ENCODE results near the gene UVRAG. TPM values are rescaled to one million over a fixed set of nuclear protein-coding genes. Genes with fewer than 3 reads are reported as not detected.
A peak's percentile ranks its signal among the peaks of the same experiment; 100 is the strongest.

Gene UVRAG
- polyA plus RNA-seq (2013, experiment 1 of 2): 7.3 TPM
- 7.4 TPM for polyA plus RNA-seq (2013, experiment 2 of 2)

- Histone ChIP-seq H3K27me3 (ENCODE audit: control insufficient read depth in 3 of 3, insufficient read depth in 3 of 3, low read depth in 1 of 3, low read length in 3 of 3) (peaks cover 0 to 4% (median 2%) of the 10 kb centered on the region in 3 experiments), H3K4me3 (ENCODE audit: low read length in 2 of 2) (peak within 1 kb of the TSS; percentile 59 to 98), H3K9me3 (replicated peaks in 1 of 2; ENCODE audit: control insufficient read depth in 2 of 2, insufficient read depth in 1 of 2, low read depth in 1 of 2, low read length in 2 of 2) (no peaks in the 10 kb centered on the region), H4K8ac (ENCODE audit: low read depth, low read length) (no peak within 1 kb of the TSS), H2BK15ac (ENCODE audit: low read length) (no peak within 1 kb of the TSS), H3K79me1 (ENCODE audit: low read depth, low read length) (peaks cover 4% of the 10 kb centered on the region), H4K91ac (ENCODE audit: low read depth, low read length, poor library complexity) (no peak within 1 kb of the TSS), H2AFZ (ENCODE audit: low read length) (peak within 1 kb of the TSS; percentile 92), H3K4me2 (ENCODE audit: insufficient read depth, low read length, poor library complexity, severe bottlenecking) (peak within 1 kb of the TSS; percentile 82), H3K4me1 (ENCODE audit: control insufficient read depth in 2 of 2, insufficient read depth in 1 of 2, low read depth in 1 of 2, low read length in 2 of 2) (peaks cover 10 to 11% of the 10 kb centered on the region in 2 donors), H3K14ac (ENCODE audit: low read length) (peak within 1 kb of the TSS; percentile 40), H3K23ac (ENCODE audit: low read depth, low read length, poor library complexity) (peak within 1 kb of the TSS; percentile 97), H3K4ac (ENCODE audit: low read length) (no peak within 1 kb of the TSS), H2BK12ac (ENCODE audit: low read length) (no peak within 1 kb of the TSS), H2AK5ac (ENCODE audit: low read depth, low read length) (peak within 1 kb of the TSS; percentile 71), H2BK5ac (ENCODE audit: low read length) (peak within 1 kb of the TSS; percentile 62), H3K27ac (replicated peaks; ENCODE audit: low read length) (peak within 1 kb of the TSS; percentile 74), H3K18ac (ENCODE audit: low read length) (peak within 1 kb of the TSS; percentile 94), H3K9ac (ENCODE audit: low read depth, low read length, poor library complexity) (peak within 1 kb of the TSS; percentile 82), H3K36me3 (replicated peaks in 1 of 2; ENCODE audit: control insufficient read depth in 2 of 2, insufficient read depth in 2 of 2, low read length in 2 of 2) (no peaks in the 10 kb centered on the region), H2BK120ac (ENCODE audit: low read depth, low read length) (no peak within 1 kb of the TSS)
- WGBS, 2 donors (ENCODE audit: extremely low coverage in 2 of 2, insufficient read length in 2 of 2, insufficient replicate concordance in 1 of 2): no CpG with 5 or more reads among the region's 39 CpGs
- DNase-seq (ENCODE audit: low spot score): peak; percentile 100
These were observed at the start of gene UVRAG for GRCh38 chr11:75814677-75815344. Gene UVRAG (plus strand): TSS chr11:75815210. CDS start chr11:75815408, 198 bp downstream.

- H3K27me3 ChIP-seq (ENCODE audit: control insufficient read depth in 3 of 3, insufficient read depth in 3 of 3, low read depth in 1 of 3, low read length in 3 of 3): peaks cover 10 to 79% (median 31%) of the 10 kb centered on the region in 3 experiments
- WGBS, 2 donors (ENCODE audit: extremely low coverage in 2 of 2, insufficient read length in 2 of 2, insufficient replicate concordance in 1 of 2): no CpG with 5 or more reads among the region's 4 CpGs
- H3K79me1 ChIP-seq (ENCODE audit: low read depth, low read length): no peaks in the 10 kb centered on the region
These were observed 48.4 kb upstream of the UVRAG start for GRCh38 chr11:75766443-75767227.

GRCh38 chr11:75767228-75767572 is 47.8 kb upstream of the UVRAG start:
- no peak overlapping the region for H2AFZ ChIP-seq (ENCODE audit: low read length)
- H3K4me1 ChIP-seq (ENCODE audit: control insufficient read depth in 2 of 2, insufficient read depth in 1 of 2, low read depth in 1 of 2, low read length in 2 of 2): peaks cover 5 to 14% of the 10 kb centered on the region in 2 donors
- H3K9ac ChIP-seq (ENCODE audit: low read depth, low read length, poor library complexity): no peak overlapping the region
- H3K9me3 ChIP-seq (replicated peaks in 1 of 2; ENCODE audit: control insufficient read depth in 2 of 2, insufficient read depth in 1 of 2, low read depth in 1 of 2, low read length in 2 of 2): peaks cover 0 to 1% of the 10 kb centered on the region in 2 donors
- H3K18ac ChIP-seq (ENCODE audit: low read length): peak overlapping the region; percentile 15
- no CpG with 5 or more reads among the region's 6 CpGs for WGBS, 2 donors (ENCODE audit: extremely low coverage in 2 of 2, insufficient read length in 2 of 2, insufficient replicate concordance in 1 of 2)
- H4K8ac ChIP-seq (ENCODE audit: low read depth, low read length): no peak overlapping the region
- H3K14ac ChIP-seq (ENCODE audit: low read length): no peak overlapping the region
- no peak overlapping the region for H2BK12ac ChIP-seq (ENCODE audit: low read length)
- H3K27ac ChIP-seq (replicated peaks; ENCODE audit: low read length): no peak overlapping the region
- no peak overlapping the region for H3K4ac ChIP-seq (ENCODE audit: low read length)
- H2AK5ac ChIP-seq (ENCODE audit: low read depth, low read length): peak overlapping the region; percentile 76
- no peak overlapping the region for H4K91ac ChIP-seq (ENCODE audit: low read depth, low read length, poor library complexity)
- H3K23ac ChIP-seq (ENCODE audit: low read depth, low read length, poor library complexity): no peak overlapping the region
- H2BK15ac ChIP-seq (ENCODE audit: low read length): no peak overlapping the region
- H3K79me1 ChIP-seq (ENCODE audit: low read depth, low read length): no peaks in the 10 kb centered on the region
- no peak overlapping the region for H2BK5ac ChIP-seq (ENCODE audit: low read length)
- no peak overlapping the region for H3K4me3 ChIP-seq (ENCODE audit: low read length in 2 of 2)
- peaks cover 10 to 84% (median 31%) of the 10 kb centered on the region in 3 experiments for H3K27me3 ChIP-seq (ENCODE audit: control insufficient read depth in 3 of 3, insufficient read depth in 3 of 3, low read depth in 1 of 3, low read length in 3 of 3)
- H2BK120ac ChIP-seq (ENCODE audit: low read depth, low read length): no peak overlapping the region
- no peak for DNase-seq (ENCODE audit: low spot score)
- H3K36me3 ChIP-seq (replicated peaks in 1 of 2; ENCODE audit: control insufficient read depth in 2 of 2, insufficient read depth in 2 of 2, low read length in 2 of 2): no peaks in the 10 kb centered on the region
- no peak overlapping the region for H3K4me2 ChIP-seq (ENCODE audit: insufficient read depth, low read length, poor library complexity, severe bottlenecking)

More at GRCh38 chr11:75766443-75767227, 48.4 kb upstream of the UVRAG start:
- no peak overlapping the region for H3K23ac ChIP-seq (ENCODE audit: low read depth, low read length, poor library complexity)
- H2BK12ac ChIP-seq (ENCODE audit: low read length): no peak overlapping the region
- no peak overlapping the region for H3K4ac ChIP-seq (ENCODE audit: low read length)
- no peak overlapping the region for H2BK120ac ChIP-seq (ENCODE audit: low read depth, low read length)
- H3K4me1 ChIP-seq (ENCODE audit: control insufficient read depth in 2 of 2, insufficient read depth in 1 of 2, low read depth in 1 of 2, low read length in 2 of 2): peaks cover 5 to 14% of the 10 kb centered on the region in 2 donors
- H3K27ac ChIP-seq (replicated peaks; ENCODE audit: low read length): no peak overlapping the region
- no peak overlapping the region for H2AK5ac ChIP-seq (ENCODE audit: low read depth, low read length)
- peaks cover 0 to 1% of the 10 kb centered on the region in 2 donors for H3K9me3 ChIP-seq (replicated peaks in 1 of 2; ENCODE audit: control insufficient read depth in 2 of 2, insufficient read depth in 1 of 2, low read depth in 1 of 2, low read length in 2 of 2)
- no peak overlapping the region for H2BK5ac ChIP-seq (ENCODE audit: low read length)
- no peak overlapping the region for H4K91ac ChIP-seq (ENCODE audit: low read depth, low read length, poor library complexity)
- H4K8ac ChIP-seq (ENCODE audit: low read depth, low read length): no peak overlapping the region
- H3K4me3 ChIP-seq (ENCODE audit: low read length in 2 of 2): no peak overlapping the region
- H2BK15ac ChIP-seq (ENCODE audit: low read length): no peak overlapping the region
- H3K36me3 ChIP-seq (replicated peaks in 1 of 2; ENCODE audit: control insufficient read depth in 2 of 2, insufficient read depth in 2 of 2, low read length in 2 of 2): no peaks in the 10 kb centered on the region
- H3K18ac ChIP-seq (ENCODE audit: low read length): no peak overlapping the region
- H3K14ac ChIP-seq (ENCODE audit: low read length): no peak overlapping the region
- H3K4me2 ChIP-seq (ENCODE audit: insufficient read depth, low read length, poor library complexity, severe bottlenecking): no peak overlapping the region
- no peak for DNase-seq (ENCODE audit: low spot score)
- no peak overlapping the region for H2AFZ ChIP-seq (ENCODE audit: low read length)
- no peak overlapping the region for H3K9ac ChIP-seq (ENCODE audit: low read depth, low read length, poor library complexity)

- H3K79me1 ChIP-seq (ENCODE audit: low read depth, low read length): no peaks in the 10 kb centered on the region
- H3K36me3 ChIP-seq (replicated peaks in 1 of 2; ENCODE audit: control insufficient read depth in 2 of 2, insufficient read depth in 2 of 2, low read length in 2 of 2): no peaks in the 10 kb centered on the region
- no peak overlapping the region for H3K27ac ChIP-seq (replicated peaks; ENCODE audit: low read length)
- peaks cover 10 to 89% (median 31%) of the 10 kb centered on the region in 3 experiments for H3K27me3 ChIP-seq (ENCODE audit: control insufficient read depth in 3 of 3, insufficient read depth in 3 of 3, low read depth in 1 of 3, low read length in 3 of 3)
- no peak overlapping the region for H3K4me2 ChIP-seq (ENCODE audit: insufficient read depth, low read length, poor library complexity, severe bottlenecking)
- H2BK15ac ChIP-seq (ENCODE audit: low read length): peak overlapping the region; percentile 71
- H3K23ac ChIP-seq (ENCODE audit: low read depth, low read length, poor library complexity): no peak overlapping the region
- no peak overlapping the region for H2AK5ac ChIP-seq (ENCODE audit: low read depth, low read length)
- WGBS, 2 donors (ENCODE audit: extremely low coverage in 2 of 2, insufficient read length in 2 of 2, insufficient replicate concordance in 1 of 2): no CpG with 5 or more reads among the region's 1 CpG
- peaks cover 5 to 14% of the 10 kb centered on the region in 2 donors for H3K4me1 ChIP-seq (ENCODE audit: control insufficient read depth in 2 of 2, insufficient read depth in 1 of 2, low read depth in 1 of 2, low read length in 2 of 2)
- no peak overlapping the region for H2BK120ac ChIP-seq (ENCODE audit: low read depth, low read length)
- H3K4me3 ChIP-seq (ENCODE audit: low read length in 2 of 2): no peak overlapping the region
- H2AFZ ChIP-seq (ENCODE audit: low read length): peak overlapping the region; percentile 98
- no peak overlapping the region for H3K9ac ChIP-seq (ENCODE audit: low read depth, low read length, poor library complexity)
- H4K8ac ChIP-seq (ENCODE audit: low read depth, low read length): no peak overlapping the region
- peak overlapping the region; percentile 81 for H3K18ac ChIP-seq (ENCODE audit: low read length)
- no peak overlapping the region for H3K4ac ChIP-seq (ENCODE audit: low read length)
- no peak overlapping the region for H4K91ac ChIP-seq (ENCODE audit: low read depth, low read length, poor library complexity)
- no peak overlapping the region for H2BK12ac ChIP-seq (ENCODE audit: low read length)
- no peak for DNase-seq (ENCODE audit: low spot score)
- peaks cover 0 to 1% of the 10 kb centered on the region in 2 donors for H3K9me3 ChIP-seq (replicated peaks in 1 of 2; ENCODE audit: control insufficient read depth in 2 of 2, insufficient read depth in 1 of 2, low read depth in 1 of 2, low read length in 2 of 2)
- H3K14ac ChIP-seq (ENCODE audit: low read length): no peak overlapping the region
- H2BK5ac ChIP-seq (ENCODE audit: low read length): no peak overlapping the region
These were observed 47.3 kb upstream of the UVRAG start for GRCh38 chr11:75767793-75768111.

Measured in neuronal stem cell (in vitro differentiated cells).